Activated CD4-positive, CD25-positive, alpha-beta regulatory T cell treated with anti-CD3 and anti-CD28 coated beads, Interleukin-2, amount 50 U/mL, for 72 hours (primary cell): ENCODE data around the gene SHISA4.
"Not testable (repeated sequence)": the region's sequence is repeated elsewhere in the genome, so short reads cannot be mapped to it uniquely, and the experiment has no call there.

Source experiments
- DNase-seq: peaks from one replicate; pipeline ENCODE4 v3.0.0; 2021

Gene SHISA4

GRCh38 chr1:201933840-201934430 is 45.2 kb downstream of the SHISA4 start:
- DNase-seq: no peak

DNA sequence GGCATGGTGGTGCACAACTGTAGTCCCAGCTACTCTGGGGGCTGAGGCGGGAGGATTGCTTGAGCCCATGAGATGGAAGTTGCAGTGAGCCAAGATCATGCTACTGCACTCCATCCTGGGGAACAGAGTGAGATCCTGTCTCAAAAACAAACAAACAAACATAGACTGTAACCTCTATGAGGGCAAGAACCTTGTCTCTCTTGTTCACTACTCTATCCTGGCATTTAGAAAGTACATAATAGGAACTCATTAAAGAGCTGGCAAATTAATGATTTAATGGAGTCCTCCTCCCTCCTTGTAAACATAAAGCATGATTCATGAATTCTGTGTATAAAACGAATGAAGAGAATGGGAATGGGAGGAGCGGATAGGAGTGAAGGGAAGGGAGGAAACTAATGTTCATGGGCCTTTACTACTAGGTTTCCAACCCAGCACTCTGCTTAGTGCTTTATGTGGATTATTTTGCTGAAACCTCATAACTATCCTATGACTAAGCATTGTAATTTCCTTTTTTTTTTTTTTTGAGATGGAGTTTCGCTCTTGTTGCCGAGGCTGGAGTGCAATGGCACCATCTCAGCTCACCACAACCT is 49.0 kb downstream of the SHISA4 start:
- DNase-seq: no peak

DNA sequence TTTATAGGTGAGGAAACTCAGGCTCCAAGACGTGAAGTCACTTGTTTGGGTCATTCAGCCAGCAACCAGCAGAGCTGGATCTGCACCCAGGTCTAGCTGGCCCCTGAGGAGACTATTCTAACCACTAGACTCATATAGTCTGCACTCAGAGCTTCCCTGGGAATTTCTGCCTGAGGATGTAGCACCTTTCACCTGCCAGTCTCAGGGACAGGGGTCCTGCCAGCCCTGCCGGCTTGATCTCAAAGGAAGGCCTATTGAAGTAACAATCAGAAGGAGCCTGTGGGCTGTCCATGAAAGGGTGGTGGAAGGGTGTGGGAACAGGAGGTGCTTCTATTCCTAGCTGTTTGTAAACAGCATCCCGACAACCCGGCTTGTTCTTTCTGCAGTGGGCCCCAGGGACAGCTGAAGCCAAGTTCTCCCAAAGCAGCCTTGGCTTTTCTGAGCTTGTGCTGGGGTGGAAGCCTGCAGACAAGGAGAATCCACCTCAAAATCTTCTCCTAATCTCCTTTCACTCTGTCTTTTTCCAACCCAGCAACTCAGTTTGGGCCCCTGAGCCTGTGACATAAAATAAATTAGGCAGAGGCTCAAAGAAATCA is 49.8 kb downstream of the SHISA4 start:
- DNase-seq: no peak

DNA sequence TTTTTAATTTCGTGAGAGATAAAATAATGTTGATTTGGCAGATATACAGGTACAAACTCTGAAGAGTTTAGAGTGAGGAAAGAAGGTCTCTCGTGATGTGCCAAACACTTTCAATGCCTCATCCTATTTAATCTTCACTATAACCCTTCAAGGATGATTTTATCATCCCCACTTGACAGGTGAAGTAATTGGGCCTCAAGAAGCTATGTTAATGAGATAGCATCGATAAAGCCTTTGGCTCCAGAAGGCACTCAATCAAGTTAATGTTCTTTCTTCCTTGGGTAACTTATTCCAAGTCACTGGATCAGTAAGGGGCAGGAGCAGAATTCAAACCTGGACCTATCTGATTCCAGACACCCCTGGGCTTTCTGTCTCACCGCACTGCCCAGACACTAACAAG is 50.5 kb downstream of the SHISA4 start:
- DNase-seq: no peak

GRCh38 chr1:201939574-201939973 is 50.9 kb downstream of the SHISA4 start:
- no peak for DNase-seq

DNA sequence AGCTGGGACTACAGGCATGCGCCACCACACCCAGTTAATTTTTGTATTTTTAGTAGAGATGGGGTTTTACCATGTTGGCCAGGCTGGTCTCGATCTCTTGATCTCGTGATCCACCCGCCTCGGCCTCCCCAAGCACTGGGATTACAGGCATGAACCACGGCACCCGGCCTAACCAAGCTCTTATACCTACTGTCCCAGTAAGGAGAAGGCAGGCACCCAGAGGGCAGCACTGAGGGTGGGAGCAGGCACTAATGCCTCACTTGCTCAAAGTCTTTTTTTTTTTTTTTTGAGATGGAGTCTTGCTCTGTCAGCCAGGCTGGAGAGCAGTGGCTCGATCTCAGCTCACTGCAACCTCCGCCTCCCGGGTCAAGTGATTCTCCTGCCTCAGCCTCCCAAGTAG is 51.6 kb downstream of the SHISA4 start:
- DNase-seq: not testable (repeated sequence)

GRCh38 chr1:201941420-201942128 is 52.9 kb downstream of the SHISA4 start:
- DNase-seq: no peak

DNA sequence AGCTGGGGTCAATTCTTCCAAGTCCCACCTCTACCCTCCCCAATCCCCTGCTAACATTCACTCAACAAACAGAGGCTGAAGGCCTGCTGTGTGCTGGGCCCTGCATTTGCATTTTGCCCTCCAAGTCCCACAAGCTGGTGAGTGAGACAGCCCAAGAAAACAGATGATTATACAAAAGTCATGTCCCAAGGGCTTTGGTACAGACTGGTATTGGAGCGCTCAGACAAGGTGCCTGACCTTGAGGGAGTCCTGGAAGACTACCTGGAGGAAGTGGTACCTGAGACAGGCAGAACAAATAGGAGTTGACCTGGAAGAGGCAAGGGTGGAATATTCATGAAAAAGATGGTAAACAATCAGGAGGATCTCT is 53.4 kb downstream of the SHISA4 start:
- no peak for DNase-seq
